Cardiac muscle cell (in vitro differentiated cells and primary cell): Measurements from ENCODE around the gene SLC10A1. TPM values are rescaled to one million over a fixed set of nuclear protein-coding genes. Genes with fewer than 3 reads are reported as not detected.

Source experiments
- DNase-seq, 2 donors: peaks; one replicate each; pipeline versions ENCODE4 v3.0.0 to v3.0.0-alpha.2; 2010 to 2017; ENCODE audit warnings: low read depth in 1 of 2, low spot score in 1 of 2
- H3K27ac ChIP-seq: fragments of 200-600 bp; sonication (generic); 2 replicates; pipeline ENCODE4 v1.5.1; 2016
- H3K27me3 ChIP-seq: fragments of 200-600 bp; sonication (generic); 2 replicates; pipeline ENCODE4 v1.6.0; 2016; ENCODE audit warnings: control low read depth
- H3K36me3 ChIP-seq: fragments of 200-600 bp; sonication (generic); 2 replicates; pipeline ENCODE4 v1.5.1; 2016; ENCODE audit warnings: control low read depth
- H3K4me1 ChIP-seq: fragments of 200-600 bp; sonication (generic); 2 replicates; pipeline ENCODE4 v1.8.1; 2017; ENCODE audit warnings: low read depth, mild to moderate bottlenecking, mixed run types
- H3K4me3 ChIP-seq: fragments of 200-600 bp; sonication (generic); 2 replicates; pipeline ENCODE4 v1.5.1; 2016; ENCODE audit warnings: mild to moderate bottlenecking
- H3K9me3 ChIP-seq: fragments of 200-600 bp; sonication (generic); 2 replicates; pipeline ENCODE4 v1.5.1; 2017; ENCODE audit warnings: low read depth, mild to moderate bottlenecking, control low read depth
- CTCF ChIP-seq: IDR thresholded peaks from 2 replicates; pipeline ENCODE4 v1.5.1; 2012; ENCODE audit warnings: low read depth, mild to moderate bottlenecking, low read length
- polyA plus RNA-seq: library from polyadenylated mRNA; unstranded; fragments of >200 nt; fragmentation: Nextera tagmentation; extraction: Ambion mirVana; gene quantifications from 2 replicates; pipeline ENCODE4 v1.2.1, GENCODE V29; 2016
- total RNA-seq: library from RNA; depleted of rRNA; stranded (reverse); fragments of >200 nt; gene quantifications from 2 replicates; pipeline ENCODE4 v1.2.3, GENCODE V29; 2016

The SLC10A1 gene
- total and polyA plus RNA-seq, 2 experiments from 2014 or later: not detected

GRCh38 chr14:69727860-69728259, 69.2 kb downstream of the SLC10A1 start:
- no peak for DNase-seq

GRCh38 chr14:69726761-69727511, 70.1 kb downstream of the SLC10A1 start:
- no peaks in the 10 kb centered on the region for H3K9me3 ChIP-seq
- H3K4me3 ChIP-seq: no peak overlapping the region
- H3K4me1 ChIP-seq: no peaks in the 10 kb centered on the region
- DNase-seq: peak; percentile 84 to 89
- no peaks in the 10 kb centered on the region for H3K36me3 ChIP-seq
- peak; percentile 96 for TF ChIP-seq CTCF
- no peaks in the 10 kb centered on the region for H3K27me3 ChIP-seq
- no peak overlapping the region for H3K27ac ChIP-seq

More at GRCh38 chr14:69727860-69728259, 69.2 kb downstream of the SLC10A1 start:
- no peak overlapping the region for H3K27ac ChIP-seq
- H3K27me3 ChIP-seq: no peaks in the 10 kb centered on the region
- no peak overlapping the region for H3K4me3 ChIP-seq
- TF ChIP-seq CTCF: no peak
- no peaks in the 10 kb centered on the region for H3K9me3 ChIP-seq
- H3K4me1 ChIP-seq: no peaks in the 10 kb centered on the region
- H3K36me3 ChIP-seq: no peaks in the 10 kb centered on the region

Other genes starting within 250 kb of the SLC10A1 start
- 0.07 TPM in 1 of 2 replicates, not detected in the other for gene CCDC177, start 222.4 kb downstream of the SLC10A1 start, total RNA-seq
- gene CCDC177, start 222.4 kb downstream of the SLC10A1 start, polyA plus RNA-seq: not detected in 2 replicates
- 12.1 and 14.7 TPM in 2 replicates for gene SUSD6, start 185.6 kb downstream of the SLC10A1 start, total RNA-seq
- 8.7 TPM in 2 replicates for gene SUSD6, start 185.6 kb downstream of the SLC10A1 start, polyA plus RNA-seq
- gene SRSF5, start 30.1 kb downstream of the SLC10A1 start, total RNA-seq: 434 and 687 TPM in 2 replicates
- gene SRSF5, start 30.1 kb downstream of the SLC10A1 start, polyA plus RNA-seq: 566 and 573 TPM in 2 replicates
- 10.0 and 24.7 TPM in 2 replicates for gene SMOC1, start 82.2 kb upstream of the SLC10A1 start, total RNA-seq
- 1.9 and 3.6 TPM in 2 replicates for gene SMOC1, start 82.2 kb upstream of the SLC10A1 start, polyA plus RNA-seq